Measurements from ENCODE around the gene HHIPL1.

The HHIPL1 gene

DNA sequence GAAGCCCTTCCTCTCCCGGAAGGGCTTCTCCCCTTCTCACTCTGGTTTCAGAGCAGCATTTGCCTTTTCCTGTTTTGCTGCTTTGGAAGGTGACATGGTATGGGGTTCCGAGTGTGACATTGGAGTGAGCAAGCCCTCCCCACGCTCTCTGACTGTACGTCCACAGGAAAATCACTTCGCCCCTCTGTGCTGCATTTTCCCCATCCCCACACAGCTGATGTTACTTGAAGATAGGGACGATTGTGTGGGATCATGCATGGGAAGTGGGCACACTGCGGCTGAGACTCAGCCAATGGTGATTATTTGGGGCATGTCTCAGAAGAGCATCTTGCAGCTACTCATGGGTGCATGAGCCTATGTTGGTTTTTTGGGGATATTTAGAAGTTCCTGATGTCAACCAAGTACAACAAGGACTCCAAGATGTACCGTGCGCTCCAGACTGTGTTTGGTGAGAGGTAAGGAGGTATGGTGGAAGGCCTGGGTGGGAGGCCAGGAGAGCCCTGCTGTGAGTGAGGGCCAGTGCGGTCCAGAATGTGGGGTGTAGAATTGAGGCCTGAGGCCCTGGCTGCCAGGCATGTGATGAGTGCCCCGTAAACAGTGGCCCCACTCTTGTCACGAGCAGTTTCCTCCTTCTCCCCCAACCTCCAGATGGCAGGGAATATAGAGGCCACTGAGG, 54.3 kb downstream of the HHIPL1 start:
- WGBS: 92% methylated on average over 12 of the region's 12 CpGs
- no peak overlapping the region for H3K4me3 ChIP-seq (ENCODE audit: low read length)
- peaks cover 25% of the 10 kb centered on the region for H3K9me3 ChIP-seq (ENCODE audit: insufficient read depth, low read depth, low read length)
- H3K9ac ChIP-seq (ENCODE audit: low read depth, low read length): no peak overlapping the region
- H3K27me3 ChIP-seq (ENCODE audit: insufficient read depth, low read length): no peaks in the 10 kb centered on the region
- no peaks in the 10 kb centered on the region for H3K36me3 ChIP-seq (ENCODE audit: insufficient read depth, low read length)
- no peaks in the 10 kb centered on the region for H3K4me1 ChIP-seq (ENCODE audit: insufficient read depth, low read length)
- no peak overlapping the region for H3K27ac ChIP-seq (ENCODE audit: low read depth, low read length)

DNA sequence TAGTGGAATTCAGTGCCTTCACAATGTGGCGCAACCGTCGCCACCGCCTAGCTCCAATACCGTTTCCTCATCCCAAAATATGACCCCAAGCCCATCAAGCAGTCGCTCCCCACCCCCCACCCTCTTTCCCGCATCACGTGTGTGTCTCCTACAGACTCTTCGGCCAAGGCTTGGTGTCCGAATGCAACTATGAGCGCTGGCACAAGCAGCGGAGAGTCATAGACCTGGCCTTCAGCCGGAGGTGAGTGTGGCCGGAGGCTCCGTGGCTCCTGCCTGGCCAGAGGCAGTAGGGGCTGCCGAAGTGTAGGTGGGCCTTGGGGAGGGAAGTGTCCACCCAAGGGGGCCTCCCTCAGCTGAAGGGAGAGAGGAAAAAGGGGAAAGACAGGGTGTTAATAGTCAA, 54.9 kb downstream of the HHIPL1 start:
- Histone ChIP-seq H3K36me3 (ENCODE audit: insufficient read depth, low read length) (no peaks in the 10 kb centered on the region), H3K4me1 (ENCODE audit: insufficient read depth, low read length) (no peaks in the 10 kb centered on the region), H3K27ac (ENCODE audit: low read depth, low read length) (no peak overlapping the region), H3K9me3 (ENCODE audit: insufficient read depth, low read depth, low read length) (peaks cover 27% of the 10 kb centered on the region), H3K27me3 (ENCODE audit: insufficient read depth, low read length) (no peaks in the 10 kb centered on the region), H3K4me3 (ENCODE audit: low read length) (no peak overlapping the region), H3K9ac (ENCODE audit: low read depth, low read length) (no peak overlapping the region)
- WGBS: 96% methylated on average over 16 of the region's 16 CpGs

DNA sequence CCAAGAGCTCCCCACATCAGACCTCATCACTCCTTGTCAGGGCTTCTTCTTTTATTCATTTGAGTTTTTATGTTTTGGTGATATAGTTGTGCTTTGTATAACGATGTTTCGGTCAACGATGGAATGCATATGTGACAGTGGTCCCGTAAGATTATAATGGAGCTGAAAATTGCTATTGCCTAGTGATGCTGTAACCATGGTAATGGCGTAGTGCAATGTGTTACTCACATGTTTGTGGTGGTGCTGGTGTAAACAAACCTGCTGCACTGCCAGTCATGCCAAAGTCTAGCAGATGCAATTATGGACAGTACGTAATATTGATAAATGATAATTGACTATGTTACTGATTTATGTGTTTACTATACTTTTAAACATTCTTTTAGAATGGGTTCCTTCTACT, 55.5 kb downstream of the HHIPL1 start:
- H3K4me1 ChIP-seq (ENCODE audit: insufficient read depth, low read length): no peaks in the 10 kb centered on the region
- H3K4me3 ChIP-seq (ENCODE audit: low read length): no peak overlapping the region
- no peak overlapping the region for H3K9ac ChIP-seq (ENCODE audit: low read depth, low read length)
- WGBS: 96% methylated on average over 6 of the region's 6 CpGs
- no peaks in the 10 kb centered on the region for H3K36me3 ChIP-seq (ENCODE audit: insufficient read depth, low read length)
- H3K27me3 ChIP-seq (ENCODE audit: insufficient read depth, low read length): no peaks in the 10 kb centered on the region
- no peak overlapping the region for H3K27ac ChIP-seq (ENCODE audit: low read depth, low read length)
- peaks cover 30% of the 10 kb centered on the region for H3K9me3 ChIP-seq (ENCODE audit: insufficient read depth, low read depth, low read length)

DNA sequence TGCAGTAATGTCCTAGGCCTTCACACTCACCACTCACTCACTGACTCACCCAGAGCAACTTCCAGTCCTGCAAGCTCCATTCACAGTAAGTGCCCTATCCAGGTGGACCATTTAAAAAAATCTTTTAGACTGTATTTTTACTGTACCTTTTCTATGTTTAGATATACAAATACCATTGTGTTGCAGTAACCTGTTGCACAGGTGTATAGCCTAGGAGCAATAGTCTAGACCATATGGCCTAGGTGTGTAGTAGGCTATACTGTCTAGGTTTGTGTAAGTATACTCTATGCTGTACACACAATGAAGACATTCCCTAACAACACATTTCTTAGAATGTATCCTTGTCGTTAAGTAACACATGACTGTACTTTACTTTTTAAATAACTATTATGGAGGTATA, 56.3 kb downstream of the HHIPL1 start:
- Histone ChIP-seq H3K27me3 (ENCODE audit: insufficient read depth, low read length) (no peaks in the 10 kb centered on the region), H3K9ac (ENCODE audit: low read depth, low read length) (no peak overlapping the region), H3K4me3 (ENCODE audit: low read length) (no peak overlapping the region), H3K36me3 (ENCODE audit: insufficient read depth, low read length) (no peaks in the 10 kb centered on the region), H3K4me1 (ENCODE audit: insufficient read depth, low read length) (no peaks in the 10 kb centered on the region), H3K27ac (ENCODE audit: low read depth, low read length) (no peak overlapping the region), H3K9me3 (ENCODE audit: insufficient read depth, low read depth, low read length) (peaks cover 30% of the 10 kb centered on the region)
- WGBS: no CpG with 5 or more reads among the region's 1 CpG

DNA sequence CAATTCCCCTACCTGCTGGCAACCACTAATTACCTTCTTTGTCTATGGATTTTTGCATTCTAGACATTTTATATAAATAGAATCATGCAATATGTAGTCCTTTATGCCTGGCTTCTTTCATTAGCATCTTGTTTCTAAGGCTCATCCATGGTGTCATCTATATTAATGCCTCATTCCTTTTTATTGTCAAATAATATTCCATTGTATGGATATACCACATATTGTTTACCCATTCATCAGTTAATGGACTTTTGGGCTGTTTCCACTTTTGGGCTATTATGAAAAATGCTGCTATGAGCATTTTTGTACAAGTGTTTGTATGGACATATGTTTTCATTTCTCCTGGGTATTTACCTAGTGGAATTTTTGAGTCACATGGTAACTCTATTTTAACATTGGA, 57.2 kb downstream of the HHIPL1 start:
- Histone ChIP-seq H3K27ac (ENCODE audit: low read depth, low read length) (no peak overlapping the region), H3K9ac (ENCODE audit: low read depth, low read length) (no peak overlapping the region), H3K4me1 (ENCODE audit: insufficient read depth, low read length) (no peaks in the 10 kb centered on the region), H3K27me3 (ENCODE audit: insufficient read depth, low read length) (no peaks in the 10 kb centered on the region), H3K9me3 (ENCODE audit: insufficient read depth, low read depth, low read length) (peaks cover 30% of the 10 kb centered on the region), H3K36me3 (ENCODE audit: insufficient read depth, low read length) (no peaks in the 10 kb centered on the region), H3K4me3 (ENCODE audit: low read length) (no peak overlapping the region)

DNA sequence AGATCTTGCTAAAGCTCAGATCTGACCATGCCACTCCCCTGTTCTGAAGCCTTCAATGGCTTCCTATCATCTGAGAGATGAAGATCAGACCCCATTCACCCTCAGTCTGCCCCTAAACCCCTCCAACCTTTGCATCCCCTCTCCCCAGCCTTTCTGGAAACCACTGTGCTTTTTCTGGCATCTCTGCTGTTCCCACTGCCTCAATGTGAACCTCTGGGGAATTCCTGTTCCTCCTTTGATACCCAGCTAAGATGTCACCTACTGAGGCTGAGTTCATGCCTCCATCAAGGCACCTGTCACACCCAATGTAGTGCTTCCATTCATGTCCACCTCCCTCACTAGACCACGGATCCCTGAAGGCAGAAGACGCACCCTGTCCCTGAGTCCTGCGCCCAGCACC, 58.5 kb downstream of the HHIPL1 start:
- H3K27me3 ChIP-seq (ENCODE audit: insufficient read depth, low read length): no peaks in the 10 kb centered on the region
- H3K4me3 ChIP-seq (ENCODE audit: low read length): no peak overlapping the region
- peaks cover 30% of the 10 kb centered on the region for H3K9me3 ChIP-seq (ENCODE audit: insufficient read depth, low read depth, low read length)
- H3K9ac ChIP-seq (ENCODE audit: low read depth, low read length): no peak overlapping the region
- no peak overlapping the region for H3K27ac ChIP-seq (ENCODE audit: low read depth, low read length)
- 91% methylated on average over 3 of the region's 3 CpGs for WGBS
- no peaks in the 10 kb centered on the region for H3K36me3 ChIP-seq (ENCODE audit: insufficient read depth, low read length)
- no peaks in the 10 kb centered on the region for H3K4me1 ChIP-seq (ENCODE audit: insufficient read depth, low read length)

DNA sequence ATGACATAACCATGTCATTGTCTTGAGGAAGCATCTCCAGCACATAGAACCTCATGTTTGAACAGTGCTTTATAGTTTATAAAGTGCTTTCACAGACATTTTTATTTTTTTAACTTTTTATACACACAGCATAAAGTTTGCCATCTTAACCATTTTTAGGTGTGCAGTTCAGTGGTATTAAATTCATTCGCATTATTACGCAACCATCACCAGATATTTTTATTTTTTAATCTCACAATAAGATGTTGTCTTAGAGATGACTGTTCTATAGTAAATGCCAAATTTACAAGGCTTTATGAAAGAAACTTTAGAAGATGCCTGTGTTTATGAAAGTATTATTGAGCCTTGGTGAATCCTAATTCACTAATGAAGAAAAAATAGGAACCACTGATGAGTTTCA, 59.1 kb downstream of the HHIPL1 start:
- H3K27me3 ChIP-seq (ENCODE audit: insufficient read depth, low read length): no peaks in the 10 kb centered on the region
- H3K9ac ChIP-seq (ENCODE audit: low read depth, low read length): no peak overlapping the region
- H3K27ac ChIP-seq (ENCODE audit: low read depth, low read length): no peak overlapping the region
- no peaks in the 10 kb centered on the region for H3K36me3 ChIP-seq (ENCODE audit: insufficient read depth, low read length)
- no peak overlapping the region for H3K4me3 ChIP-seq (ENCODE audit: low read length)
- peaks cover 30% of the 10 kb centered on the region for H3K9me3 ChIP-seq (ENCODE audit: insufficient read depth, low read depth, low read length)
- no CpG with 5 or more reads among the region's 2 CpGs for WGBS
- H3K4me1 ChIP-seq (ENCODE audit: insufficient read depth, low read length): no peaks in the 10 kb centered on the region

DNA sequence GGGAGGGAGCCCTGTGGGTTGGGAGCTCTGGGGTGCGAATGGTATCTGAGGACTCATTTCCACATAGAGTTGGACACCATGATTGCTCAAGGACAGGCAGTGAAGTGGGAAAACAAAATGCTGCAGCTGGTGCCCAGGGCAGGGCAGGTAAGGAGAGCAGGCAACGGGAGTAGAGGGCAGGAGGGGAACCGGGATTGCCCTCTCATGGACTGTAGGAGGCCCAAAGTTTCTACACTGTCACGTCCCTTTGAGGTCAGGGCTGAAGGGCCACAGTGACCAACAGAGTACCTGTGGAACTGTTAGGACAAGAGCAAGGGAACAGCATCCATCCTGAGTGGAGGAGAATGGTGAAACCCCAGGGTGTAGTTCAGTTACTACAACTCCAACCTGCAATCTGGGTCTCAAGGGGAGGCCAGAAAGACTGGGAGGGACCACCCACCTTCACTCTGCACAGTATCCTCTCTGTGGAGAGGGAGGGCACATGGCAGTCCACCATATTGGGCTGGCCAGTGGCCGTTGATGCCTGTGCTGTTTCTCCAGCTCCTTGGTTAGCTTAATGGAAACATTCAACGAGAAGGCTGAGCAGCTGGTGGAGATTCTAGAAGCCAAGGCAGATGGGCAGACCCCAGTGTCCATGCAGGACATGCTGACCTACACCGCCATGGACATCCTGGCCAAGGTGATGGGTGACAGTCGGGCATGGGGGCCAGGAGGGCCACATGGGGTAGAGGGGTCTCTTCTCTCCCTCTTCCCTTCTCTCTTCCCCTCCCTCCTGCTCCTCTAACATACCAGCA, 61.4 kb downstream of the HHIPL1 start:
- peaks cover 32% of the 10 kb centered on the region for H3K9me3 ChIP-seq (ENCODE audit: insufficient read depth, low read depth, low read length)
- no peak overlapping the region for H3K9ac ChIP-seq (ENCODE audit: low read depth, low read length)
- H3K27me3 ChIP-seq (ENCODE audit: insufficient read depth, low read length): no peaks in the 10 kb centered on the region
- no peaks in the 10 kb centered on the region for H3K4me1 ChIP-seq (ENCODE audit: insufficient read depth, low read length)
- H3K27ac ChIP-seq (ENCODE audit: low read depth, low read length): no peak overlapping the region
- H3K4me3 ChIP-seq (ENCODE audit: low read length): no peak overlapping the region
- 79% methylated on average over 8 of the region's 8 CpGs for WGBS
- H3K36me3 ChIP-seq (ENCODE audit: insufficient read depth, low read length): no peaks in the 10 kb centered on the region

DNA sequence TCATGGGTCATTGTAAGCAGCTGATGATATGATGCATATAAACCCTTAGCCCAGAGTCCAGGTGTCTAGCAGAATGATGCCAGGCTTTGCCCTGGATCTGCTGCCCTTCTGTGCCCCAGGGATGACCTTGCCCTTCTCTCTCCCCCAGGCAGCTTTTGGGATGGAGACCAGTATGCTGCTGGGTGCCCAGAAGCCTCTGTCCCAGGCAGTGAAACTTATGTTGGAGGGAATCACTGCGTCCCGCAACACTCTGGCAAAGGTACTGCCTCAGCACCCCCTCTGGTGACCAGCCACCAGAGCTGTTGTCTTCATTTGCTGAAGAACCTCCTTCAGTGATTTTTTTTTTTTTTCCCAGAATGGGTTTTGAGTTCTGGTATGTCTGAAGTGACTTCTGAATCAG, 62.5 kb downstream of the HHIPL1 start:
- Histone ChIP-seq H3K9ac (ENCODE audit: low read depth, low read length) (no peak overlapping the region), H3K27ac (ENCODE audit: low read depth, low read length) (no peak overlapping the region), H3K4me3 (ENCODE audit: low read length) (no peak overlapping the region), H3K36me3 (ENCODE audit: insufficient read depth, low read length) (no peaks in the 10 kb centered on the region), H3K4me1 (ENCODE audit: insufficient read depth, low read length) (no peaks in the 10 kb centered on the region), H3K27me3 (ENCODE audit: insufficient read depth, low read length) (no peaks in the 10 kb centered on the region), H3K9me3 (ENCODE audit: insufficient read depth, low read depth, low read length) (peaks cover 28% of the 10 kb centered on the region)
- WGBS: 89% methylated on average over 2 of the region's 2 CpGs

DNA sequence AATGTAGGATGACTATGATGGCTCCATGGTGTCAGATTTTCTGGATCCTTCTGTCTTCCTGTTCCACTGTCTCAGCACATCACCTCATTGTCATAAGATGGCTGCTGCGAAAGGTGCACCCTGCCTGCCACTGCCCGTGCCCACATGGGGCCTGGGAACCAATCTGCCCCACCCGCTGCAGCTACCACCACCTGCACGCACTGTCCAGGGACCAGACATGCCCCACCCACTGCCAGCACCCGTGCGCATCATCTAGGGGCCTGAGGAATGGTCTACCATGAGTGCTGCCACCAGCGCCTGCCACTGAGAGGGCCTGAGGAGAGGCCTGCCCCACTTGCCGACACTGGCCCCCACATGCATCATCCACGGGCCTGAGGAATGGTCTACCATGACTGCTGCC, 63.0 kb downstream of the HHIPL1 start:
- Histone ChIP-seq H3K27me3 (ENCODE audit: insufficient read depth, low read length) (no peaks in the 10 kb centered on the region), H3K36me3 (ENCODE audit: insufficient read depth, low read length) (no peaks in the 10 kb centered on the region), H3K4me1 (ENCODE audit: insufficient read depth, low read length) (no peaks in the 10 kb centered on the region), H3K27ac (ENCODE audit: low read depth, low read length) (no peak overlapping the region), H3K4me3 (ENCODE audit: low read length) (no peak overlapping the region), H3K9ac (ENCODE audit: low read depth, low read length) (no peak overlapping the region), H3K9me3 (ENCODE audit: insufficient read depth, low read depth, low read length) (peaks cover 24% of the 10 kb centered on the region)
- WGBS: 96% methylated on average over 9 of the region's 9 CpGs

DNA sequence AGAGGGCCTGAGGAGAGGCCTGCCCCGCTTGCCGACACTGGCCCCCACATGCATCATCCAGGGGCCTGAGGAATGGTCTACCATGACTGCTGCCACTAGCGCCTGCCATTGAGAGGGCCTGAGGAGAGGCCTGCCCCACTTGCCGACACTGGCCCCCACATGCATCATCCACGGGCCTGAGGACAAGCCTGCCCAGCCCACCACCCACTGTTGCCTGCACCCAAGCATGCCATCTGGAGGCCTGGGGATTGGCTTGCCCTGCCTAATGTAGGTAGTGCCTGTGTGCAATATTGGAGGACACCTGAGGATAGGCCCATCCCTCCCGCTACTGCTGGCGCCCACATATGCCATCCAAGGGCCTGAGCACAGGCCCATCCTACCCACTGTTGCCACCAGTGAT, 63.5 kb downstream of the HHIPL1 start:
- Histone ChIP-seq H3K36me3 (ENCODE audit: insufficient read depth, low read length) (no peaks in the 10 kb centered on the region), H3K27ac (ENCODE audit: low read depth, low read length) (no peak overlapping the region), H3K9me3 (ENCODE audit: insufficient read depth, low read depth, low read length) (peaks cover 19% of the 10 kb centered on the region), H3K27me3 (ENCODE audit: insufficient read depth, low read length) (no peaks in the 10 kb centered on the region), H3K4me1 (ENCODE audit: insufficient read depth, low read length) (no peaks in the 10 kb centered on the region), H3K4me3 (ENCODE audit: low read length) (no peak overlapping the region), H3K9ac (ENCODE audit: low read depth, low read length) (no peak overlapping the region)
- WGBS: 80% methylated on average over 7 of the region's 7 CpGs

Measured in HUES64 (cell line).